Mucosa of gallbladder (tissue), 1 donor: ENCODE results near the gene TSHZ2. TPM values are rescaled to one million over a fixed set of nuclear protein-coding genes. Genes with fewer than 3 reads are reported as not detected.

Experiments
- DNase-seq: peaks from one replicate; pipeline ENCODE4 v3.0.0-alpha.2; 2020; ENCODE audit warnings: low spot score
- total RNA-seq: library from RNA; stranded (reverse); gene quantifications from one replicate; pipeline ENCODE4 v1.2.1, GENCODE V29; 2021
- donor health status: DM: no; HTN: no; CAD: no.

TSHZ2 gene
- total RNA-seq, result 42.9 TPM

GRCh38 chr20:52972190-52972937, at the start of gene TSHZ2:
Gene TSHZ2 (plus strand): TSS chr20:52972358. CDS start chr20:52973294, 936 bp downstream.
- peak; percentile 81 for DNase-seq

- DNase-seq, result no peak
Measured at GRCh38 chr20:52922436-52922835, 49.7 kb upstream of the TSHZ2 start.

- DNase-seq, result no peak
Measured at GRCh38 chr20:52923123-52923937, 48.8 kb upstream of the TSHZ2 start.

- no peak for DNase-seq
Measured at GRCh38 chr20:52924411-52925271, 47.5 kb upstream of the TSHZ2 start.

- no peak for DNase-seq
Measured at GRCh38 chr20:52926505-52926904, 45.7 kb upstream of the TSHZ2 start.

GRCh38 chr20:52933867-52934266, 38.3 kb upstream of the TSHZ2 start:
- DNase-seq, result no peak

GRCh38 chr20:52936351-52937340, 35.5 kb upstream of the TSHZ2 start:
- no peak for DNase-seq

GRCh38 chr20:52937591-52938100, 34.5 kb upstream of the TSHZ2 start:
- DNase-seq, result no peak

- DNase-seq, result no peak
Measured at GRCh38 chr20:52939141-52939540, 33.0 kb upstream of the TSHZ2 start.

GRCh38 chr20:52941808-52942207, 30.4 kb upstream of the TSHZ2 start:
- no peak for DNase-seq

GRCh38 chr20:52943185-52943841, 28.8 kb upstream of the TSHZ2 start:
- no peak for DNase-seq

- DNase-seq, result no peak
Measured at GRCh38 chr20:52945268-52945667, 26.9 kb upstream of the TSHZ2 start.

GRCh38 chr20:52945862-52946522, 26.2 kb upstream of the TSHZ2 start:
- DNase-seq, result no peak

- DNase-seq, result no peak
Measured at GRCh38 chr20:52948491-52948890, 23.7 kb upstream of the TSHZ2 start.

GRCh38 chr20:52953020-52953419, 19.1 kb upstream of the TSHZ2 start:
- DNase-seq, result no peak

GRCh38 chr20:52954849-52955248, 17.3 kb upstream of the TSHZ2 start:
- DNase-seq, result no peak

- no peak for DNase-seq
Measured at GRCh38 chr20:52958211-52958610, 13.9 kb upstream of the TSHZ2 start.

GRCh38 chr20:52959125-52959524, 13.0 kb upstream of the TSHZ2 start:
- DNase-seq, result no peak

GRCh38 chr20:52962183-52962582, 10.0 kb upstream of the TSHZ2 start:
- DNase-seq, result no peak

- no peak for DNase-seq
Measured at GRCh38 chr20:52963131-52963530, 9.0 kb upstream of the TSHZ2 start.
